Fibroblast of lung (primary cell): ENCODE measurements around the gene ATP13A2. TPM values are rescaled to one million over a fixed set of nuclear protein-coding genes. Genes with fewer than 3 reads are reported as not detected.

Experiments
- DNase-seq, 2 donors: peaks; one replicate each; pipeline versions ENCODE4 v3.0.0 to v3.0.0-alpha.2; 2010; ENCODE audit warnings: low read depth in 2 of 2
- H2AFZ ChIP-seq: 2 replicates; pipeline ENCODE4 v1.5.1; 2012; ENCODE audit warnings: low read length, control low read depth, inconsistent platforms
- H3K27ac ChIP-seq: 2 replicates; pipeline ENCODE4 v1.5.1; 2011; ENCODE audit warnings: low read length, control low read depth; ENCODE audit not compliant: insufficient read depth
- H3K27me3 ChIP-seq: 2 replicates; pipeline ENCODE4 v1.5.1; 2011; ENCODE audit warnings: mild to moderate bottlenecking, low read length; ENCODE audit not compliant: control insufficient read depth, insufficient read depth
- H3K36me3 ChIP-seq: 2 replicates; pipeline ENCODE4 v1.5.1; 2011; ENCODE audit warnings: low read length; ENCODE audit not compliant: control insufficient read depth, insufficient read depth
- H3K4me1 ChIP-seq: 2 replicates; pipeline ENCODE4 v1.5.1; 2011; ENCODE audit warnings: low read length; ENCODE audit not compliant: control insufficient read depth, insufficient read depth; ENCODE audit errors: extremely low read depth
- H3K4me2 ChIP-seq: 2 replicates; pipeline ENCODE4 v1.5.1; 2011; ENCODE audit warnings: low read length, control low read depth; ENCODE audit not compliant: insufficient read depth; ENCODE audit errors: extremely low read depth
- H3K4me3 ChIP-seq, 4 experiments: fragments of 200-600 bp in 1 of 4; sonication (generic) in 1 of 4; replicated peaks in 1 of 4; 2 replicates each; pipeline ENCODE4 v1.5.1; 2011 to 2016; ENCODE audit warnings: low read length in 4 of 4, low read depth in 3 of 4, mild to moderate bottlenecking in 3 of 4, control low read depth in 2 of 4, inconsistent platforms in 1 of 4, mixed read lengths in 1 of 4; ENCODE audit not compliant: insufficient read depth in 1 of 4; ENCODE audit errors: control extremely low read depth in 1 of 4
- H3K79me2 ChIP-seq: 2 replicates; pipeline ENCODE4 v1.5.1; 2012; ENCODE audit warnings: mild to moderate bottlenecking, low read length, inconsistent platforms; ENCODE audit not compliant: control insufficient read depth, insufficient read depth
- H3K9ac ChIP-seq: 2 replicates; pipeline ENCODE4 v1.5.1; 2011; ENCODE audit warnings: mild to moderate bottlenecking, low read length, control low read depth; ENCODE audit not compliant: insufficient read depth
- H3K9me3 ChIP-seq: 2 replicates; pipeline ENCODE4 v1.5.1; 2012; ENCODE audit warnings: low read depth, low read length; ENCODE audit not compliant: control insufficient read depth, insufficient read depth
- H4K20me1 ChIP-seq: 2 replicates; pipeline ENCODE4 v1.5.1; 2011; ENCODE audit warnings: low read length; ENCODE audit not compliant: control insufficient read depth, insufficient read depth; ENCODE audit errors: extremely low read depth
- CTCF ChIP-seq, 2 donors: IDR thresholded peaks in 1 of 2; conservative IDR thresholded peaks in 1 of 2; 1 replicate in 1 of 2; 2 replicates in 1 of 2; pipeline ENCODE4 v1.5.1; 2011 to 2012; ENCODE audit warnings: low read length in 2 of 2, control low read depth in 1 of 2, inconsistent platforms in 1 of 2, low read depth in 1 of 2, mild to moderate bottlenecking in 1 of 2
- EZH2 ChIP-seq: IDR thresholded peaks from 2 replicates; pipeline ENCODE4 v1.5.1; 2012; ENCODE audit warnings: low read length, control low read depth, mild to moderate bottlenecking; ENCODE audit errors: missing control alignments
- polyA minus RNA-seq: library from RNA; depleted of rRNA, polyadenylated mRNA; stranded (reverse); fragments of >200 nt; gene quantifications from 2 replicates; pipeline ENCODE4 v1.2.3, GENCODE V29; 2011; ENCODE audit warnings: low replicate concordance
- polyA plus RNA-seq, 2 donors: library from polyadenylated mRNA; depleted of rRNA in 1 of 2; stranded (reverse) in 1 of 2; unstranded in 1 of 2; fragments of >200 nt; gene quantifications; 2 replicates each; pipeline ENCODE4 v1.2.1, GENCODE V29; 2011 to 2012; ENCODE audit warnings: missing spikeins in 1 of 2
- total RNA-seq: library from RNA; depleted of rRNA; stranded (reverse); fragments of >200 nt; gene quantifications from 2 replicates; pipeline ENCODE4 v1.2.1, GENCODE V29; 2014

The ATP13A2 gene, protein sequence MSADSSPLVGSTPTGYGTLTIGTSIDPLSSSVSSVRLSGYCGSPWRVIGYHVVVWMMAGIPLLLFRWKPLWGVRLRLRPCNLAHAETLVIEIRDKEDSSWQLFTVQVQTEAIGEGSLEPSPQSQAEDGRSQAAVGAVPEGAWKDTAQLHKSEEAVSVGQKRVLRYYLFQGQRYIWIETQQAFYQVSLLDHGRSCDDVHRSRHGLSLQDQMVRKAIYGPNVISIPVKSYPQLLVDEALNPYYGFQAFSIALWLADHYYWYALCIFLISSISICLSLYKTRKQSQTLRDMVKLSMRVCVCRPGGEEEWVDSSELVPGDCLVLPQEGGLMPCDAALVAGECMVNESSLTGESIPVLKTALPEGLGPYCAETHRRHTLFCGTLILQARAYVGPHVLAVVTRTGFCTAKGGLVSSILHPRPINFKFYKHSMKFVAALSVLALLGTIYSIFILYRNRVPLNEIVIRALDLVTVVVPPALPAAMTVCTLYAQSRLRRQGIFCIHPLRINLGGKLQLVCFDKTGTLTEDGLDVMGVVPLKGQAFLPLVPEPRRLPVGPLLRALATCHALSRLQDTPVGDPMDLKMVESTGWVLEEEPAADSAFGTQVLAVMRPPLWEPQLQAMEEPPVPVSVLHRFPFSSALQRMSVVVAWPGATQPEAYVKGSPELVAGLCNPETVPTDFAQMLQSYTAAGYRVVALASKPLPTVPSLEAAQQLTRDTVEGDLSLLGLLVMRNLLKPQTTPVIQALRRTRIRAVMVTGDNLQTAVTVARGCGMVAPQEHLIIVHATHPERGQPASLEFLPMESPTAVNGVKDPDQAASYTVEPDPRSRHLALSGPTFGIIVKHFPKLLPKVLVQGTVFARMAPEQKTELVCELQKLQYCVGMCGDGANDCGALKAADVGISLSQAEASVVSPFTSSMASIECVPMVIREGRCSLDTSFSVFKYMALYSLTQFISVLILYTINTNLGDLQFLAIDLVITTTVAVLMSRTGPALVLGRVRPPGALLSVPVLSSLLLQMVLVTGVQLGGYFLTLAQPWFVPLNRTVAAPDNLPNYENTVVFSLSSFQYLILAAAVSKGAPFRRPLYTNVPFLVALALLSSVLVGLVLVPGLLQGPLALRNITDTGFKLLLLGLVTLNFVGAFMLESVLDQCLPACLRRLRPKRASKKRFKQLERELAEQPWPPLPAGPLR
- total RNA-seq (7.7 and 10.9 TPM in 2 replicates), polyA plus RNA-seq (6.5 and 9.2 TPM in 2 replicates), polyA minus RNA-seq (46.7 and 86.9 TPM in 2 replicates)
- 16.5 and 20.6 TPM in 2 replicates for polyA plus RNA-seq (2012)

DNA sequence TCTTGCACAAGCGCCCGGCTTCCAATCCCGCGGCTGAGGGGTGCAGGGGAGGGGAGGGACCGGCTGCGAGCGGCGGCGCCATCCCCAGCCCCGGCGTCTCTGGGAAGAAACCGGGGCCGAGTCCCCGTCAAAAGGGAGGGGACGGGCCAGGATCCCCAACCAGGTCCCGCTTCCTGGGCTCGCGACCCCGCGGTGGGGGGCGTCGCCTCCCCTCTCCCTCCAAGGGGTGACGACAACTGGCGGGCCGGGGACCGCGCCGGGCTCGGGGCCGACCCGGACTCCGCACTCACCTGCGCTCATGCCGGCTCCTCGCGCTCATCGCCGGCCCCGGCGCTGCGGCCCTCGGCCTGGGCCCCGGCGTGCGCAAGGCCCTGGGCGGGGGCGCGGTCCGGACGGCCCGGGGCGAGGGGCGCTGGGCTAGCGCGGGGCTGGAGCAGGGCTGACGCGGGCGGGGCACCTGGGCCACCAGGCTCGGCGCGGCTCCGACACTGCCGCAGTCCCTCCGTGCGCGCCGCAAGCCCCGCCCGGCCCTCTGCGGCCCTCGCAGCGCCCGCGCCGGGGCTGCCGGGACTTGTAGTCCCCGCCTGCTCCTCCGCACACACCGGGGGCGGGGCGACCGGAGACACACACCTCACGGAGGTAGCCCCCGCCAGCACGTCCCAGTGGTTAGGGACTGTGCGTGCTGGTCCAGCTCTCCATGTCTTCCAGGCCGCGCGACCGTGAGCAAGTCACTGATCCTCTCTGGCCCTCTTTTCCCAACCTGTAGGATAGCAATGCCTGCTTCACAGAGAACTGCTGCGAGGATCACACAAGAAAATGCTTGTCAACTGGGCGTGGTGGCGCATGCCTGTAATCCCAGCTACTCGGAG lies at the start of gene ATP13A2:
TSS of gene ATP13A2 (minus strand) at position 490 of the 869 bp plus-strand sequence. CDS start at position 300, 190 bp downstream.
- Histone ChIP-seq H2AFZ (peak within 1 kb of the TSS; percentile 80), H3K79me2 (no peaks in the 10 kb centered on the region), H3K4me1 (peaks cover 8% of the 10 kb centered on the region), H3K9me3 (no peaks in the 10 kb centered on the region), H3K4me2 (peak within 1 kb of the TSS; percentile 96), H3K4me3 (peak within 1 kb of the TSS; percentile 49 to 78 (median 67)), H3K36me3 (no peaks in the 10 kb centered on the region), H3K27me3 (no peaks in the 10 kb centered on the region), H3K27ac (no peak within 1 kb of the TSS), H3K9ac (peak within 1 kb of the TSS; percentile 53), H4K20me1 (no peaks in the 10 kb centered on the region)
- TF ChIP-seq EZH2 (no peak), CTCF (conservative IDR thresholded peaks at IDR 0.05 in 1 of 2, IDR thresholded peaks at IDR 0.05 in 1 of 2; ENCODE audit: low read depth in 1 of 2, low read length in 2 of 2) (no peak)
- DNase-seq: peak; percentile 47 to 73

DNA sequence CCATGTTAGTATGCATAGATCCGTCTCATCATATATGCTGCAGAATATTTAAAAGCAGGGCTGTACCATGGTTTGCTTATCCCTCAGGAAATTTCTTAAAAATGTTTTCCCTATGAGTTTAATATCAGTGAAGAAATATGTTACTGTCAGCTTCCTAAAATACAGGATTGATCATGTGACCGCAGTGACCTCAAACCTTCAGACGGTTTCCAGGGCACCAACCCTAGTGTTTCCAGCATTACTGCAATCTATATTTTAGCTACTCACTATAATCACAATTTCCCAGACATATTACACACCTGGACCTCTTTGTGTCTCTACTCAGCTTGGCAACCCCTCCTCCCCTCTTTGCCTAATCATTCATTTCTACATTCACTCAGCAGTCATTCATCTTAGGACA lies 49.8 kb upstream of the ATP13A2 start:
- Histone ChIP-seq H3K4me1 (no peaks in the 10 kb centered on the region), H3K4me3 (no peak overlapping the region), H3K79me2 (no peaks in the 10 kb centered on the region), H3K27me3 (peaks cover 2% of the 10 kb centered on the region), H4K20me1 (no peaks in the 10 kb centered on the region), H3K9me3 (no peaks in the 10 kb centered on the region), H3K9ac (no peak overlapping the region), H2AFZ (no peak overlapping the region), H3K4me2 (no peak overlapping the region), H3K36me3 (no peaks in the 10 kb centered on the region), H3K27ac (no peak overlapping the region)
- TF ChIP-seq EZH2 (no peak), CTCF (conservative IDR thresholded peaks at IDR 0.05 in 1 of 2, IDR thresholded peaks at IDR 0.05 in 1 of 2; ENCODE audit: low read depth in 1 of 2, low read length in 2 of 2) (no peak)
- no peak for DNase-seq
